Skeletal muscle satellite cell (primary cell): Measurements from ENCODE around the gene PHACTR3.

ENCODE experiments used
- H3K27me3 ChIP-seq: 2 replicates; pipeline ENCODE4 v1.7.0; 2013; ENCODE audit warnings: low read length; ENCODE audit not compliant: control insufficient read depth, insufficient read depth
- H3K36me3 ChIP-seq: 2 replicates; pipeline ENCODE4 v1.7.0; 2013; ENCODE audit warnings: mild to moderate bottlenecking, control low read depth, low read length; ENCODE audit not compliant: insufficient read depth
- H3K4me1 ChIP-seq: 2 replicates; pipeline ENCODE4 v1.7.0; 2013; ENCODE audit warnings: low read length; ENCODE audit not compliant: control insufficient read depth, insufficient read depth
- H3K4me2 ChIP-seq: 2 replicates; pipeline ENCODE4 v1.7.0; 2013; ENCODE audit warnings: mild to moderate bottlenecking, low read length
- H3K4me3 ChIP-seq: 2 replicates; pipeline ENCODE4 v1.7.0; 2013; ENCODE audit warnings: low read length
- H3K9ac ChIP-seq: 2 replicates; pipeline ENCODE4 v1.7.0; 2013; ENCODE audit warnings: mild to moderate bottlenecking, low read depth, low read length, moderate library complexity
- H3K9me3 ChIP-seq: replicated peaks from 2 replicates; pipeline ENCODE4 v1.7.0; 2013; ENCODE audit warnings: mild to moderate bottlenecking, control low read depth, low read length

Gene PHACTR3

GRCh38 chr20:59662161-59662560, 57.8 kb downstream of the PHACTR3 start:
- Histone ChIP-seq H3K4me1 (no peaks in the 10 kb centered on the region), H3K4me2 (no peak overlapping the region), H3K36me3 (no peaks in the 10 kb centered on the region), H3K27me3 (no peaks in the 10 kb centered on the region), H3K9me3 (peaks cover 7% of the 10 kb centered on the region), H3K9ac (no peak overlapping the region), H3K4me3 (no peak overlapping the region)

- Histone ChIP-seq H3K9me3 (peaks cover 4% of the 10 kb centered on the region), H3K4me3 (no peak overlapping the region), H3K9ac (no peak overlapping the region), H3K36me3 (no peaks in the 10 kb centered on the region), H3K4me1 (no peaks in the 10 kb centered on the region), H3K27me3 (no peaks in the 10 kb centered on the region), H3K4me2 (no peak overlapping the region)
Measured at GRCh38 chr20:59662856-59663512, 58.6 kb downstream of the PHACTR3 start.

GRCh38 chr20:59663513-59664060, 59.2 kb downstream of the PHACTR3 start:
- no peaks in the 10 kb centered on the region for H3K36me3 ChIP-seq
- H3K4me2 ChIP-seq: no peak overlapping the region
- no peaks in the 10 kb centered on the region for H3K27me3 ChIP-seq
- H3K4me3 ChIP-seq: no peak overlapping the region
- H3K4me1 ChIP-seq: no peaks in the 10 kb centered on the region
- H3K9me3 ChIP-seq: peaks cover under 1% of the 10 kb centered on the region
- H3K9ac ChIP-seq: no peak overlapping the region

GRCh38 chr20:59664421-59664941, 60.1 kb downstream of the PHACTR3 start:
- H3K4me1 ChIP-seq: no peaks in the 10 kb centered on the region
- no peak overlapping the region for H3K4me2 ChIP-seq
- H3K9ac ChIP-seq: no peak overlapping the region
- H3K36me3 ChIP-seq: no peaks in the 10 kb centered on the region
- H3K27me3 ChIP-seq: no peaks in the 10 kb centered on the region
- H3K4me3 ChIP-seq: no peak overlapping the region
- H3K9me3 ChIP-seq: no peaks in the 10 kb centered on the region

GRCh38 chr20:59665656-59666555, 61.6 kb downstream of the PHACTR3 start:
- Histone ChIP-seq H3K4me3 (no peak overlapping the region), H3K36me3 (no peaks in the 10 kb centered on the region), H3K4me2 (no peak overlapping the region), H3K27me3 (no peaks in the 10 kb centered on the region), H3K9me3 (no peaks in the 10 kb centered on the region), H3K9ac (no peak overlapping the region), H3K4me1 (no peaks in the 10 kb centered on the region)

GRCh38 chr20:59666586-59666985, 62.2 kb downstream of the PHACTR3 start:
- H3K9ac ChIP-seq: no peak overlapping the region
- H3K9me3 ChIP-seq: no peaks in the 10 kb centered on the region
- no peaks in the 10 kb centered on the region for H3K4me1 ChIP-seq
- H3K27me3 ChIP-seq: no peaks in the 10 kb centered on the region
- H3K4me3 ChIP-seq: no peak overlapping the region
- H3K4me2 ChIP-seq: no peak overlapping the region
- H3K36me3 ChIP-seq: no peaks in the 10 kb centered on the region

- Histone ChIP-seq H3K36me3 (no peaks in the 10 kb centered on the region), H3K4me3 (no peak overlapping the region), H3K4me1 (no peaks in the 10 kb centered on the region), H3K4me2 (no peak overlapping the region), H3K9ac (no peak overlapping the region), H3K9me3 (peaks cover 4% of the 10 kb centered on the region), H3K27me3 (no peaks in the 10 kb centered on the region)
Measured at GRCh38 chr20:59667131-59667530, 62.8 kb downstream of the PHACTR3 start.

GRCh38 chr20:59667981-59668515, 63.7 kb downstream of the PHACTR3 start:
- Histone ChIP-seq H3K4me3 (no peak overlapping the region), H3K27me3 (no peaks in the 10 kb centered on the region), H3K4me2 (no peak overlapping the region), H3K9ac (no peak overlapping the region), H3K36me3 (no peaks in the 10 kb centered on the region), H3K9me3 (peaks cover 4% of the 10 kb centered on the region), H3K4me1 (no peaks in the 10 kb centered on the region)

GRCh38 chr20:59668926-59669850, 64.8 kb downstream of the PHACTR3 start:
- Histone ChIP-seq H3K4me2 (no peak overlapping the region), H3K27me3 (no peaks in the 10 kb centered on the region), H3K4me3 (no peak overlapping the region), H3K9me3 (peaks cover 4% of the 10 kb centered on the region), H3K36me3 (no peaks in the 10 kb centered on the region), H3K9ac (no peak overlapping the region), H3K4me1 (no peaks in the 10 kb centered on the region)

- Histone ChIP-seq H3K27me3 (no peaks in the 10 kb centered on the region), H3K9me3 (peaks cover 4% of the 10 kb centered on the region), H3K36me3 (no peaks in the 10 kb centered on the region), H3K4me3 (no peak overlapping the region), H3K9ac (no peak overlapping the region), H3K4me1 (no peaks in the 10 kb centered on the region), H3K4me2 (no peak overlapping the region)
Measured at GRCh38 chr20:59670786-59671492, 66.6 kb downstream of the PHACTR3 start.
